Subcutaneous adipose tissue (tissue), 4 donors: ENCODE data around the gene ENPP1. TPM values are rescaled to one million over a fixed set of nuclear protein-coding genes. Genes with fewer than 3 reads are reported as not detected.

Source experiments
- total RNA-seq, 4 donors: library from RNA; depleted of rRNA; stranded (reverse); fragments of >200 nt; gene quantifications; one replicate each; pipeline ENCODE4 v1.1.0, GENCODE V29; 2016
- TF ChIP-seq, protein P1 (sequence below): fragments of 450-650 bp; IDR thresholded peaks from one replicate; pipeline ENCODE4 v1.5.1; 2016; ENCODE audit warnings: low read depth, mild to moderate bottlenecking, control low read depth, antibody characterized with exemption, moderate library complexity

Gene ENPP1
- total RNA-seq, 4 donors from 2014 or later, result 67.0 to 86.8 (median 74.9) TPM

DNA sequence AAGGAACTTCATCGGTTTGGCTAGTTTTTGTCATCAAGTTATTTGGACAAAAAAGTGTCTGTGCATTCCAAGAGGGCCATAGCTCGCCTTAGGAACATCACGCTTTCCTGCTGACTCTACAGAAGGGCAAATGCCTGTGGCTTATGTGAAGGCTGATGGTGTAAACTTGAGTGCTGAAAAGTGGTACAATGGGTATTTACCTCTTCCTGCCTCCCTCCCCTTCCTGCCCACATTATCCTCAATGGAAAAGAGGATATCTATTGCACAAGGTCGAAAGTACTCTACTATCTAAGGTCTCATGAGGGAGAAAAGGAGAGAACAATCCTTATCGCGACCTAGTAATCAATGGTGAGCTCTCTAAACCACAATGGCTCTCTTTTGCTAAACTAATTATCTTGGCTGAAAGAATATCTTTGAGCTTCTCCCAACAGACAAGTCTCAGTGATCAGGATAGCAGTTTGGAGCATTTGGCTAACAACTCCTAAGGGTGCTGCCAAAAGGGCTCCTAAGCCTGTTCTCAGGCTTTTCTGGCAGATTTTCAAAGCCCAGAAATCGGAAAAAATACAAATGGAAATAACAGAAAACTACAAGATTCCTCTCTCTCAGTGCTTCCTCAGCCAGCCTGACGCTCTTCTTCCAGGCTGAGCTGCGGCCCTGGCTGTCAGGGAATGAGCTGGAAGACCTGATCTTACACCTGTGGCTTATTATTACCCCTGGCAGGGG is 42.6 kb upstream of the ENPP1 start:
- TF ChIP-seq, protein P1, sequence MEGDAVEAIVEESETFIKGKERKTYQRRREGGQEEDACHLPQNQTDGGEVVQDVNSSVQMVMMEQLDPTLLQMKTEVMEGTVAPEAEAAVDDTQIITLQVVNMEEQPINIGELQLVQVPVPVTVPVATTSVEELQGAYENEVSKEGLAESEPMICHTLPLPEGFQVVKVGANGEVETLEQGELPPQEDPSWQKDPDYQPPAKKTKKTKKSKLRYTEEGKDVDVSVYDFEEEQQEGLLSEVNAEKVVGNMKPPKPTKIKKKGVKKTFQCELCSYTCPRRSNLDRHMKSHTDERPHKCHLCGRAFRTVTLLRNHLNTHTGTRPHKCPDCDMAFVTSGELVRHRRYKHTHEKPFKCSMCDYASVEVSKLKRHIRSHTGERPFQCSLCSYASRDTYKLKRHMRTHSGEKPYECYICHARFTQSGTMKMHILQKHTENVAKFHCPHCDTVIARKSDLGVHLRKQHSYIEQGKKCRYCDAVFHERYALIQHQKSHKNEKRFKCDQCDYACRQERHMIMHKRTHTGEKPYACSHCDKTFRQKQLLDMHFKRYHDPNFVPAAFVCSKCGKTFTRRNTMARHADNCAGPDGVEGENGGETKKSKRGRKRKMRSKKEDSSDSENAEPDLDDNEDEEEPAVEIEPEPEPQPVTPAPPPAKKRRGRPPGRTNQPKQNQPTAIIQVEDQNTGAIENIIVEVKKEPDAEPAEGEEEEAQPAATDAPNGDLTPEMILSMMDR, result no peak

DNA sequence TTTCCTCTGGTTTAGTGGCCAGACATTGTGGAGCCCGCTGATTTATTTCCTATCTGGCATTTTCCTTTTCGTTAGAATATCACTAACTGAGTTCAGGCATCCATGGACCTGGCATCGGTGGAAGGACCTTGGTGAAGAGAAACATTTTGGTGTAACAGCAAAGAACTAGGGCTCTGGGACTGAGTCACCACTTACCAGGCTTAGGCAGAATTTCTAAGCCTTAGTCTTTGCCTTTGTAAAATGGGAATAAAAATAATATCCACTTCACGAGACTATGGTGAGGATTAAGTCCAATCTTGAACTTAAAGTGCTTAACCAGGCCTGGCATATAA is 42.0 kb upstream of the ENPP1 start:
- TF ChIP-seq, protein P1, result no peak

DNA sequence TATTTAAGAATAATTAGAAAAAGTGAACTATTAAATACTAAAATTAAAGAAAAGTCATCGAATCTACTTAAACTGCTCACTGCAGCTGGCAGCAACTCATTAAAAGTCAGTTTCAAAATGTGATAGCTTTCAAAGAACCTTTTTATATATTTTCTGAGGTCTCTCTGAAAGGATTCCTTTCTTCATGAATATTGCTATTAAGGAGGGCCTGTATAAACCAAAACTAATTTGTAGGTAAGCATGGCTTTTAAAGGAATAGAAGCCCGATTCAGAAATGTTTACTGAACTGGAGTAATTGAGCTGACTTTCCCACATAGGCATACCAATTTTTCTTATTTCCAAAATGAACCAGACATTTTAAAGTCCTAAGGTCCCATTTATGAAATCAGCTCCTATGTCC is 41.2 kb upstream of the ENPP1 start:
- TF ChIP-seq, protein P1, result no peak

DNA sequence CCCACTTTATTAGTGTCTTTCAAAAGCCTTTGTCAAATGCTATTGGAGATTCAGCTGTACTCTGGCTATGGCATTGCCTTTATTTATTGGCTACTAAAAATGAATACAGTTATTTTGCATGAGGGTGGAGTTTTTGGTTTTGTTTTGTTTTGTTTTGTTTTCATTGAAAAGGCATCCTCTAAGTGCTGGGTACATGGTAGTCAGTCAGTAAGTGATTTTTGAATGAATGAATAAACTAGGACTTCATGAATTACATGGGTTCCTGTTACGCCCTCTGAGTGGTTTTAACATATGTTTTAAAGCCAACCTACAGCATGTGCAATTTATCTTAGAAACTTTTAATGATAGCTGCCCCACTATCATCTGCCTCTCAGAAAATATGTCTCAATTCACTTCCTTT is 38.9 kb upstream of the ENPP1 start:
- TF ChIP-seq, protein P1, result no peak

DNA sequence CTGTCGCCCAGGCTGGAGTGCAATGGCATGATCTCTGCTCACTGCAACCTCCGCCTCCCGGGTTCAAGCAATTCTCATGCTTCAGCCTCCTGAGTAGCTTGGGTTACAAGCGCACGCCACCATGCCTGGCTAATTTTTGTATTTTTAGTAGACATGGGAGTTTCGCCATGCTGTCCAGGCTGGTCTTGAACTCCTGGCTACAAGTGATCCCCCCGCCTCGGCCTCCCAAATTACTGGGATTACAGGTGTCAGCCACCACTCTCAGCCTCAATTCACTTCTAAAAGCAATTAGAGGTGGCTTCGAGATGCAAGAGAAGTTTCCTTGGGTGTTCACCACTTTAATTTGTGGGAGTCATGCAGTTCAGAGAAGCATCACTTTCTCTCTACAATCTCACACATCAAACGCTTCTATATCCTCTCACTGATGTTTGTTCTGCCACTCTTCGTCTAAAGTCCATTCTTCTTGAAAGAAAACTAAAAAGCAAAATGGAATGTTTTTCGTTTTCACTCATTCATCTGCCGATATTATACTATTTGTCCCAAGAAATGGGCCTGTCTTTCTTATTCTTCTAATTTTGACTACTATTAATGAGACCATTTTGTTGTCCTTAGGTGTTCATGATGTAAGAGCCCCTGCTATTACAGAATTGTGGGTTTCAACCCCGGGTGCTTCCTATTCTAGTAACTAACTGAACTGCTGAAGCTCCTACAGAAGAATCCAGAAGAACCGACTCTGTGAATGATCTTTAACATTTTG is 38.3 kb upstream of the ENPP1 start:
- TF ChIP-seq, protein P1, result no peak

DNA sequence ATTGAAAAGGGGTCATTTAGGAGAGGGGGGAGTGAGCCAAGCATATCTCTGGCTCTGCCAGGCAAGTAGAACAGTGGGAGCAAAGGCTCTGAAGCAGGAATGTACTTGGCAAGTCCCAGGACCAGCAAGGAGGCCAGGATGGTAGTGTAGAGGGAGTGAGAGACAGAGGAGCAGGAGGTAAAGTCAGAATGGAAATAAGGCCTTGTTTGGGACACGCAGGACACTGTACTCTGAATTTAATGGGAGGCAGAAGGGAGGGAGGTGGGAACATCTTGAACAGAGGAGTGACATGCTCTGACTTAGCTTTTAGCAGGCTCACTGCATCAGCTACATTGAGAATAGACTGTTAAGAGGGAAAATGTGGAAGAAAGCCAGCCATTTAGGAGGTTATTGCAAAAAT is 37.0 kb upstream of the ENPP1 start:
- TF ChIP-seq, protein P1, result no peak

DNA sequence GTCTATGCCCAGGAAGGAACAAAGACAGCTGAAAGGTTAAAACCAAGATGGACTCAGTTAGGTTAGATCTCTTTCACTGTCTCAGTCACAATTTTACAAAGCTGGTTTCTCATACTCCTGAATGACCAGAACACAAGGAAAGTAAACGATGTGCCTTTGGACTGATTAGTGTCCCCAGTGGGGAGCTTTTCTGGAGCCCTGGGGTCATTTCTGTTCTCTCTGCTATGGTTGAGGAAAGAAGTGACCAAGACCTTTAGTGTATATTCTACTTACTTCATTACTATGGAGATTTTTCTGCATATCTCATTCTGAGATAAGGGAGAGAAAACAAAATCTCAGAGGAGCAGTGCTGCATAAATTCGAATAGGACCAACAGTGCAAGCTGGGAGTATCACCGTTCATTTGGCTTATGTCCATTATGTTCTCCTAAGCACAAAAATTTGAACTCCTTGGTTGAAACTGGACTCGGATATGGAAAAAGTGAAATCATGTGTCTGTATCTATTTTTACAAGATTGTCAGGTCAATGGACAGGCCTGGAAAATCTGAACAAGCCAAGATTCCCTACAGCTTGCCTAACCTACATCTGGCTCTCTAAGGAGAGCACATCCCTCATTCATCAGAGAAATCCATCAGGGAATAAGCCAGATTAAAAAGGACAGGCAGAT is 34.4 kb upstream of the ENPP1 start:
- TF ChIP-seq, protein P1, result no peak
